GM12801 (cell line): Measurements from ENCODE around the gene SPAG8.

Source experiments
- TF ChIP-seq, protein P1 (sequence below): IDR thresholded peaks from one replicate; pipeline ENCODE4 v1.5.1; 2011; ENCODE audit warnings: control low read depth; ENCODE audit not compliant: insufficient read length; ENCODE audit errors: extremely low read depth

The SPAG8 gene

DNA sequence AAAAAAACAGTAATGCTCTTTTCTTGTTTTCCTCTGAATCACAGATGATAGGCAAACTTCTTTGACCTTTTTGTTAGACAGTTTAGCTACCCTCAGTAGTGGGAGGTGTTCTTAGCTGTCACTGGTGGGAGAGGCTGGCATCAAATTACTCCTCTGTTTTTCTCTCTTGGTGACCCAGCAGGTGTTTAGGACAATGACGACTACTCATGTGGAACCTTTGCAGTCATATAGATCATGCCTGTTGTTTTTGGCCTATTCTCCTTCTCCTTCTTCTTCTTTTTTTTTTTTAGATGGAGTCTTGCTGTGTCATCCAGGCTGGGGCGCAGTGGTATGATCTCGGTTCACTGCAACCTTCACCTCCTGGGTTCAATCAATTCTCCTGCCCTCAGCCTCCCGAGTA lies 36.0 kb downstream of the SPAG8 start:
- TF ChIP-seq, protein P1, sequence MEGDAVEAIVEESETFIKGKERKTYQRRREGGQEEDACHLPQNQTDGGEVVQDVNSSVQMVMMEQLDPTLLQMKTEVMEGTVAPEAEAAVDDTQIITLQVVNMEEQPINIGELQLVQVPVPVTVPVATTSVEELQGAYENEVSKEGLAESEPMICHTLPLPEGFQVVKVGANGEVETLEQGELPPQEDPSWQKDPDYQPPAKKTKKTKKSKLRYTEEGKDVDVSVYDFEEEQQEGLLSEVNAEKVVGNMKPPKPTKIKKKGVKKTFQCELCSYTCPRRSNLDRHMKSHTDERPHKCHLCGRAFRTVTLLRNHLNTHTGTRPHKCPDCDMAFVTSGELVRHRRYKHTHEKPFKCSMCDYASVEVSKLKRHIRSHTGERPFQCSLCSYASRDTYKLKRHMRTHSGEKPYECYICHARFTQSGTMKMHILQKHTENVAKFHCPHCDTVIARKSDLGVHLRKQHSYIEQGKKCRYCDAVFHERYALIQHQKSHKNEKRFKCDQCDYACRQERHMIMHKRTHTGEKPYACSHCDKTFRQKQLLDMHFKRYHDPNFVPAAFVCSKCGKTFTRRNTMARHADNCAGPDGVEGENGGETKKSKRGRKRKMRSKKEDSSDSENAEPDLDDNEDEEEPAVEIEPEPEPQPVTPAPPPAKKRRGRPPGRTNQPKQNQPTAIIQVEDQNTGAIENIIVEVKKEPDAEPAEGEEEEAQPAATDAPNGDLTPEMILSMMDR = no peak

DNA sequence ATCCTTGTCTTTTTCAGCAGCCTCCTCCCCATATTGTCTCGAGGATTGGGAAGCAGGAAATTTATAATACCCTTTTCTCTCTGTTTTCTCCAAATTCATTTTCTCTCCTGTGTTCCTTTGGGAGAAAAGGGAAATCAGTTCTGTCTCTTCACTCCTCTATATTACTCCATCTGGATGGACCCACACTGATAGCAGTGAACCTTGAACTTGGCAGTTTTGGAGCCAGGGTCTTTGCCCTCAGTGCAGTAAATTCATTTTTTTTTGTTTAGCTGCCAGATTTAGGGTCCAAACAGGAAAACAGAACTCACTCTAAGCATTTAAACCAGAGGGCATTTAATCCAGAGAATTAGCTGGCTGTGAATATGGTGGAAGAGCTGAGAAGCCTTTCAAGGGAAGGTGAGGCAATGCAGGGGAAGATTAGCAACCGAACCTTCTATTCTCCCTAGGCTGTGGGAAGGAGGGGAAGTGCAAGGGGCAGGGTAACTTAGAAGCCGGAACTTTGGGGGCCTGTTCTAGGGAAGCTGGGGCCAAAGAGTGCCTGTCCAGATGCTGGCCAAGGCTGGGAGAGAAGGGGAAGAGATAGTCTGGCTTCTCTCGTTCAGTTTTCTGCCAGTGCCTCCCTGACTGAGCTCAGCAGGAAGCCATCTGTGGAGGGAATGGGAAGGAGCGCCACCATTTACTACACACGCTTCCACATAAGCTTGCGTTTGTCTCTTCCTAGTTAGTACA lies 37.0 kb downstream of the SPAG8 start:
- TF ChIP-seq, protein P1 = no peak

DNA sequence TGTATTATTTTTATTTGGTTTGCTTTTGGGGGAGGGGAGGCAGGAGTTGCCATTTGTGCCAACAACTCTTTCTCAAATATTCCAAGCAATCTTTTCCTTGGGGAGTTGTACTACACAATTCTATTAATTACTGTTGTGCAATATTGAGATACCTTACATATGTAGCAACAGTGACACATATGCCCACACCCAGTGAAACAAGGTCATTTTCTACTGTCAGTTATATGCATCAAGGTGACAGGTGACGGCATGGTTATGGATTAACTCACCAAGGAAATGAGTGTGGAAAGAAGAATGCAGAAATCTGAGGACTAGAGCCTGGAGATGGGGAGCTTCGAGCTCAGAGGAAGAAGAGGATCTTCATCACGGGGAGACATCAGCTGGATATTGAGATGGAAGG lies 40.1 kb downstream of the SPAG8 start:
- TF ChIP-seq, protein P1 = no peak

DNA sequence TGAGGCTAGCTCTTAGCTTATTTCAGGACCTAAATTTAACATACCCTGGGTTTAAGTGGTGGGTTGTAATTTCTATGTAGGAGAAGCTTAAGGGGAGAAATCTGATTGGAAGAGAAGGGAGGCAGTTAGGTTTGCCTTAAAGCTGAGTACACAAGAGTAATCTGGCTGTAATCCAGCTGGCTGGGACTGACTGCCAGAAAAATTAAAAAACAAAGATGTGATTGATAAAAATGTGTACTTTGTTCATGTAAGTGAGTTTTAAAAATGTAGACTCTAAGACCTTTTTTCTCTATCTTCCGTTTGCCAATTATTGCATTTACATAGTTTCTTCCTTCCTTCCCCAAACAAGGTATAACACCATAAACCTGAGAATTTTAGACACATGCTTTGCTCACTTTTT lies 40.5 kb downstream of the SPAG8 start:
- TF ChIP-seq, protein P1 = no peak

DNA sequence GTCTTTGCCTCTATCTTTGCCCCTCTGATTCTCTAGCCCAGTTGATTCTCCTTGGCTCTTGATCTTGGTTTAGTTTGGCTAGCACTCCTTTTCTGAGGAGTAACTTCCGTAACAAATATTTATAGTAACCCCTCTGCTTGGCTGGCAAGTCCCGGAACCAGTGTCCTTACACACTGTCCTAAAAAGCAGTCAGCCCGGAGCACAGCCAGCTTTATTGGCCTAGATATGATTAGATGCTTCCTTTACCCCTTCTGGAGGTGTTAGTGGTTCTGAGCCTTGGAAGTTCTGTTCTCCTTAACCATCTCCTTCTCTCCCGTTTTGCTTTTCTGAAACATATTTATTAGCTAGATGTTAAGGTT lies 41.0 kb downstream of the SPAG8 start:
- TF ChIP-seq, protein P1 = no peak

DNA sequence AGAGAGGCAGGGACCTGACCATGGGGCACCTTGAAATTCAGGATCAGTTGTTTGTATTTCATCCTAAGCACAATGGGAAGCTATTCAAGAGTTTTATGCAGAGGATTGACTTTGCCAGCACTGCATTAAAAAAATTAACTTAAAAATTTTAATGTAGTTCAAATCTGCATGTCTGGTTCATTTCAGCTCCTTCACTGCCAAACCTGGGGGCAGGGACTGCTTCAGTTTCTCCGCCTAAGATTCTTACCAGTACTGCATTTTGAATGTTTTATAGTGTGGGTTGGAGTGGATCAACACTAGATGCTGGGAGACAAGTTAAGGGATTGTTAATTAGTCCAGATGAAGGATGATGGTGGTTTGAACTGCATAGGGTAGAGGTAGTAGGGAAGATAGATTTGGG lies 42.3 kb downstream of the SPAG8 start:
- TF ChIP-seq, protein P1 = no peak

DNA sequence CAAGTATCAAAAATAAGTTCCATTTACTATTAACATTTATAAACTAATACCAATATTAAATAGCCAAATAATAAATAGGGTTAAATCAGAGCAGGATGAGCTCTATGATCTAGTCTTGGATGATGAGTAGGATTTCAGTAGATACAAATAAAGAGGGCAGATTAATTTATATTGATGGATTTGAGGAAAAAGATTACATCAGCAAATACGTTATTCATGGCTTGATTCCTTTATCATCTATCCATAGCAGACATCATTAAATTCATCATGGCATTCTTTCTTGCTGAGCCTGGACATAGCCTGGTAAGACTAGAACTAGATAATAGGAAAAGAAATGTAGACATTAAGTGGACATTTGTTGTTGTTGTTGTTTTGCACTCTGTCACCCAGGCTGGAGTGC lies 44.6 kb downstream of the SPAG8 start:
- TF ChIP-seq, protein P1 = no peak
